GM21423 (cell line): Measurements from ENCODE around the gene HOXB1.

Experiments
- ATAC-seq: cut with Tn5 transposase; IDR thresholded peaks from one replicate; pipeline ENCODE4 v1.9.1; 2021; ENCODE audit warnings: mild to moderate bottlenecking, moderate library complexity; ENCODE audit not compliant: unreplicated experiment

Gene HOXB1

DNA sequence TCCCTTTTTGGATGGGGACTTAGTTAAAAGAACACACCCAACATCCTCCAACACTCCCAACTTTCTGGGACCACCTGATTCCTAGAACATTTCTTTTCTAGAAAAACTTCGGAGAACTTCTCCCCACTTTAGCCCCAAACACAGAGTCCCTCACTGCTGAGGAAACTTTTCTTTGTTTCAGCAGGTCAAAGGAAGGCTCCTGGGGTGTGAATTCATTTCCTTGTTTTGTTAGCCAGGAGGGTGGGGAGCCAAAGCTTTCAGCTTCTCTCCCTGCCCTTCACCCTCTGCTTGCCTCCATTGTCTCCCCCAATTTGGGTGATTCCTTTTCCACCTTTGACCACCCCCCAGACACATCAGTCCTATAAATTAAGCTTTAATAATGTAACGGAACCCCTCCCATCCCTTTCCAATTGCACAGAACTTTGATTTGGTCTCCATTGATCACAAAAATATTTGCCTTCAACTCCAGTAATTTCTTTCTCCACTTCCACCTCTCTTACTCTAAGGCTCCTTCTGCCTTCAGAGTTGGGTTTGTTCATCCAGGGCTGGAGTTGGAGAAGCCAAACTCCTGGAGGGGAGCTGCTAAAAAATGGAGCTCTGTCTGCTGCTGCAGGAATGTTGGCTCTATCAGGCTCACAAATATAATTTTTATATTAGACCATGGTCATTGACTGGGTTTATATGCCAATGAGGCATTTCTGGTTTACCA lies 37.0 kb upstream of the HOXB1 start:
- no peak for ATAC-seq

DNA sequence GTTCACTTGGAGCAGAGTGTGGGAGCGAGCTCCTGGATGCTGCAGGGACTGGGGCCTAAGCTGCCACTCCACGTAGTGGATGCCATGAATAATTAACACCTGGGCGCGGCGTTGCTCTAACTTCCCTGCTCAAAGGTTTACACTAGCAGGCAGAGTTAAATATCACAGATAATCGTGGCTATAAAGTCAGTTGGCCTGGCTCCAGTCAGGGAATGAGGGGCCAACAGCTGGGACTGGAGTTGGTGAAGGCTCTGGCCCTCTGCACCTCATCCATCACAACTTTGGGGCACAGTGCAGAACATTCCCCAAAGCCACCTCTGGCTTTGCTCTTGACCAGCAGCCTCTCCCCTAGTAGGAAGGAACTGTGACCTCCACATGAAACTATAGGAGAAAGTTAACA lies 36.4 kb upstream of the HOXB1 start:
- ATAC-seq, result no peak

DNA sequence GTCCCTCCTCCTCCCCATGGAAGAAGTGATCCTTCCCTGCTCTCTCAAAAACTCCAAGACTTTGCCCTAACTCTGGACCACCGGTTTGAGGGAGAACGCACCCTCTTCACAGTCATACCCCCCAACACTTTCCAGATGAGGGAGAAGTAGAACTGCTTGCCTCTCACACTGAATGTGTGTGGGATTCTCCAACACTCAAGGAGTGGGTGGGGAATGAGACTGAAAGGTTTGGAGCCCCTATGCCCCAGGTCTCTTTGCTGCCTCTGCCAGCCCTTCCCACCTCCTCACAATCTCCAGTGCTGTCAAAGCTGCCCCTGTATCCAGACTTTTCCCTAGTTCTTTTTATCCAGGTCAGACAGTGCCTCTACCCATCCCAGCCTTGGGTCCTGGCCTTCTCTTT lies 35.9 kb upstream of the HOXB1 start:
- no peak for ATAC-seq

DNA sequence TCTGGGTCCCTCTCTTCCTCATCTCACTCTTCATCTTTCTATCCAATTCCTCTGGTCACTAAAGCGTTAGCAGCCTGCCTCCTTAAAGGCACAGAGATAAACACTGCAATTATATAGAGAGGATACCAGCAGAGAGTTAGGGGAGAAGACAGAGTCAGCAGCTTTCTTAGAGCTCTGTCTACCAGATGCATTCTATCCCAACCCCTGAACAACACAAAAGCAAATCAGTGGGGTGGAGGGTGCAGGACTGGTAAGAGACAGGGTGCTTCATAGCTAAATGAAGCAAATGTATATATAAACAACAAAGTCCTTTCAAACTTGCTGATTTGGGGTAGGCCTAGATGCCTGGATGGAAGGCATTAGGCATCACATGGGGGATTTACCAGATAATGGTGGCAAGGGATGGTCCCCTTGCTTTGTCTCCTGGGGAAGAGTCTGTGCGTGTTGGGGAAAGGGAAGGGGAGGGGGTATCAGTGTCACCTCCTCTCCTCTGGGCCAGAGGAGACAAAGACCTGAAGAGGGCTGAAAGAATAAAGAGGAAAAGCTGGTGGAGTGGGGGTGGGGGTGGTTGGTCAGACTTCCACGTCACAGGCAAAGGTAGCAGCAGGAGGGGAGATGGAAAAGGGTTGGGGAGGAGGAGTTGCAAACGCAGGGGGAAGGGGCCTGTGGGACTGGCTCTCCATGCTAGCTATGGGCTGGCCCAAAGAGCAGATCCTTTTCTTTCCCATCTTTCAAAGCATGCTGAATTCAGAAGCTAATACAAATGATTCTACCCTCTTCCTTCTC lies 35.3 kb upstream of the HOXB1 start:
- no peak for ATAC-seq

DNA sequence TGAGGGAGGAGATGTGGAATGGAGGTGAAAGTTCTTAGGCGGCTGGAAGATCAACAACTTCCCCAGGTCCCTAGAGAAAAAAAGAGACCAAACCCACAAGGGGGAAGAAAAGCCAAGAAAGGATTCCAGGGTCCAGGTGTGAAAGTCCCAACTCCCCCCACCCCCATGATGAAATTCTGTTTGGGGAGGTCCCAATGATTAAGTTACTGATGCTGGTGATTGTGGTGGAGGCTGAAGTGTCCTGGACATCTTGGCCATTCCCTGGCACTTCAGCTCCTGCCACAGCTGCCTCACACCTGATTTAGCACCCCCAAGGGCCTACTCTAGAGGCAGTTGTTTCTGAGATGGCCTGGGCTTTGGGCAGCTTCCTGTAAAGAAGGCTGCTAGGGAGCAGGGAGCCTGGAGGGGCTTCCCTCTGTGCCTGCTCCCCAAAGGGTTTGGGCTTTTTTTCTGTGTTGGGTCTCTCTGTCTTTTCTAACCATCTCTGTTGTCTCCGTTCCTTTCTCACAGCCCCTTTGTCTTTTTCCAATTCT lies 34.3 kb upstream of the HOXB1 start:
- no peak for ATAC-seq

DNA sequence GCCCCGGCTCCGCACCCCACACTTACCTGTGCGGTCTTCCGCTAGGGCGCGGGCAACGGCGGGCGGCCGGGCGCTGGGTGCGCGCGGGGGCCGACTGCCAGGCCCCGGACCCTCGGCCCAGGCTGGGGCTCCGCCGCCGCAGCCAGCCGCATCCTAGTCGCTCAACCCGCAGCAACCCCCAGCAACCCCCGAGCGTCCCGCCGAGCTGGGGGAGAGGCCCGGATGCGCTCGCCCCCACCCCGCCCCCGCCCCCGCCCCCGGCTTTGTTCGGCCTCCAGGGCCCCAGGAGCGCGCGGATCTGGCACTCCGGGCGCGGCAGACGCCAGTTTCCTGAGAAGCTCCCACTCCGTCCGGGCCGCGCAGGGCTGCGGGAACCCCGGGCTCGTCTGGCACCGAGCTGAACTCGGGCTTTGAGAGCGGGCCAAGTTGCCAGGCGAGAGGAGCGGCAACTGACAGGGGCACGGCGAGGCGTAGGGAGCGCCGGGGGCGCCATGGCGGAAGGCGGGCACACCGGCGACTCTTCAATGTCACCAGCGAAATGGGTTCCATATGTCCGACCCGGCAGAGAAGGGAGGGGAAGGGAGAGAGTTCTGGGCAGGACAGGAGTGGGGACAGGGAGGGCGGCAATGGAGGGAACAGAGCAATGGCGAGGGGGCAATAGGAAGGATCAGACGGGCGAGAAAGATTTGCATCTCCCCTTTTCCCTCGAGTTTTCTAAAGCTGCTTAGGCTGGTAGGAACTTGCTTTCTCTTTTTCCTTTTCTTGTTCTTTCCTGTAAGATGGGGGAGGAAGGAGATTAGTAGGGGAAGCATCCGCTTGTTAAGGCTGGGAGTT lies 33.6 kb upstream of the HOXB1 start:
- no peak for ATAC-seq

DNA sequence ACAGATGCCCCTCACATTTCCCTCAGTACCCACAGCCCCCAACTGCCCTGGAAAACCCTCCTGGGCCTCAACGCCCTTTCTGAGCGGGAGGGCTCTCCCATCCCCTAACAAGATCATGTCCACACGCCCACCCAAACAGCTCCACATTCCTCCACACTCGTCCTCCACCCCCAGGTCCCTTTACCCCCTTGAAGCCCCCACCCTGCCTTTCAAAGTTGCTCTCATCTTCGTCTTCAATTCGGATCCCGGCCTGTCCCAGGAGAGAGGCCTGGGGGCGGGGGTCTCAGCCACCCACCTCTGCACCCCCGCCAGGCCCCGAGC lies 33.0 kb upstream of the HOXB1 start:
- no peak for ATAC-seq

DNA sequence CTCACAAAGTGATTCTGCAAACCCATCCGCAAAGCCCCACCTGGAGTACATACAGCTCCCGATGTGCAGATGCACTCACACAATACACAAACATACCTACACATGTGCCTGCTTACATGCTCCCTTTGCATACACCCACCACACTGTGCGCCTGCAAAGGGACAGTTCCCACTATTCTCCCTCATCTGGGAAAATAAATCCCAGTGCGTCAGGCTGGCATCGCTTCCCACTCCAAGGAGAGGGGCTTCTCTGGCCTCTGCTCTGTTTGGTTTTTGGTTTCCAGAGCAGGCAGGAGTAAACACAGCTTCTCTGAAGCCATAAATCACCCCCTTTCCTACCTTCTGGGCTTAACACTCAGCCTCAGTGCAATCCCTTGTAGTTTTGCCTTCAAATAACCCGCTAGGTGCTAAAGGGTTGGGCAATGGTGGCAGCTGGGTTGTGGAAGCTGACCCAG lies 32.6 kb upstream of the HOXB1 start:
- no peak for ATAC-seq

DNA sequence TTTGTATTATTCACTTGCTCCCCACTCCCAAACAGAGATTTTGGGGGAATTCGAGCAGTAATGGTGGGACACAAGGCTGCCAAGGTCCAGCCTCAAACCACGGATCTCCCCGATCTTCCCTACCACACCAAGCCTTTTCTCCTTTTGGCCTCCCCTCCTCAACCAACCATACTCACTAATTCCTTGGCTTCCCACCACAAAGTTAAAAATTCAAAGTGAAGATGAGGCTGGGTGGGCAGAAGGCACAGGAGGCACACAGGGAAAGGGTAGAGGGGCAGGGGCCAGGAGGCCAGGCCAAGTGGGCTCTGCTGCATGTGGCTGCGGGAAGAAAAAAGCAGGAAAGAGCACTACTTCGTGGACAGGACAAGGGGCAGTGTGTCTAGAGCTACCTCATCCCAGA lies 32.1 kb upstream of the HOXB1 start:
- no peak for ATAC-seq

DNA sequence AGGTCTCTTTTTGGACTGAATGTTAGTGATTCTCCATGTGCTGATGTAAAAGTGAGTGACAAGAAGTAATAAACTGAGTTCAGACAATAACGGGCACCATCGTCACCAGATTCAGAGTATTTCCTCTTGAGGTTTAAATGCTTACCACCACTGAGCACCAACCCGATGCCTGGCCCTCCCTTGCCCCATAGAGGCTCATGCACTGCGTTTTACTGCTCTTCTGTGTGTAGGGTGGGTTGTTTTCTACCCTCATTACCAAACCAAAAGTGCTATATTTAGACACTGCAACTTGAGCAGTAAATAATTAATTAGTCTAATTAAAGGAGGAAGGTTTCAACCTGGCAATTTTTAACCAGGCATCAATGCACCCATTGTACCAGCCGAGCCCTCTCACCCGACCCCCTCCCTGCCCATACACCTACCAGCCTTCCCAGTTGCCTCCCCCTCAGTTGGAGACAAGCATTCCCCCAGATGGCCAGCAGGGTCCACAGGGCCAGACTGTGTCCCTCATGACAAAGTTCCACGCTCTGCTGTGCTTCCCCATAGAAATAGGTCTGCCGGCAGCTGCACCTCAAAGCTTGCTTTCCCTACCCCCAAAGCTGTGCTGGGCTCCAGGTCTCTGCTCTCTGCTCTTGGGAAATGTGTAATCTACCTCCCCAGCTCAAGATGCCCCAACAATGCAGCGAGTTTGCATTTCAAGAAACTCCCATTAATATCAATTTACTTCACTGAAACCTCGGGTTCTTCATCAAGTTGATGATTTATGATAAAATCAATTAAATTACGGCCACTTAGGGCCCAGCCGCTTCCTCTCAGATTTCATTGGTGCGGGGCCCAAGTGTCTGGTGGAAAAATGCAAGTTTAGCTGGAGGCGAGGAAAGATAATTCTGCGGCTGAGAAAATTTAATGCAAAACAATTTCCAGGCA lies 31.3 kb upstream of the HOXB1 start:
- ATAC-seq, result peak; percentile 72

DNA sequence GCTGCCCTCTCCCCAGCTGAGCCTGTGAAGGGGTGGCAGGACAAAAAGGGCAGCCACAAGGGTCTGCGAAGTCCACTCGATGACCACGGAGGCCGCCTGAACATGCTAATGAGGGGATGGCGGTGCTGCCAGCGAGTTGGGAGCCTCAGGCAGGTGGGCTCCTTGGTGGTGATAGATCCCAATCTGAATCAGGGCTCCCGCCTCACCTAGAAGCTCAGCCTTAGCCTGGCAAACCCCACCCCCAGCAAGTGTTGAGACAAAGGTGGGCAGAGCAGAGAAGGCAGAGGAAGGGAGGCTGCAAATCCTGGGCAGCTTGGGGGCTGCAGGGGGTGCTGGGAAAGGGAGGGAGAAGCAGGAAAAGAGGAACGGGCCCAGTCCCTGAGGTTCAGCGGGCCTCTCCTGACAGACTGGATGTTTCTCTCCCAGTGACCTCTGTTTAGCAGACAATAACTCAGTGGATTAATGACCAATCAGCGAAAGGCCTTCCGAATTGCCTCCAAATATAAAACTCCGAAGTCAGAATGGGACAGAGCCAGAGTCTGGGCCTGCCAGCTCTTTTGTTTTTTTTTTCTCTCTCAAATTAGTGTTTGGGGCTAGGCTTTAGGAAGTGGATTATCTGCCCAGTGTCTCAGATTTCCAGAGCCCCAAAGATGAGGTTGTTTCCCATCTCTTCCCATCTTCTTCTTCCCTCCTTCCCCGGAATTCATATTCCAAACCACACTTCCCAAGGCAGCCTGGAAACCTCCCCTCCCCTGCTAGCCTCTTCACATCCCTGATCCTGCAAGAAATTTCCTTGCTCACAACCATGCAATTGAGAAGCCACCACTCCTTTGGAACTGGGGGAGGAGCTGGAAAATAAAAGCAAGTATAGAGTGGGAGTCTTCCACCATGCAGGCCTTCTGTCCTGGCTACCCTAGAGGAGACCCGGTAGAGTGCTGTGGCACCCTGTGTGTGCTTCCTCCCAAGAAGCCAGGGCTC lies 29.3 kb upstream of the HOXB1 start:
- no peak for ATAC-seq

DNA sequence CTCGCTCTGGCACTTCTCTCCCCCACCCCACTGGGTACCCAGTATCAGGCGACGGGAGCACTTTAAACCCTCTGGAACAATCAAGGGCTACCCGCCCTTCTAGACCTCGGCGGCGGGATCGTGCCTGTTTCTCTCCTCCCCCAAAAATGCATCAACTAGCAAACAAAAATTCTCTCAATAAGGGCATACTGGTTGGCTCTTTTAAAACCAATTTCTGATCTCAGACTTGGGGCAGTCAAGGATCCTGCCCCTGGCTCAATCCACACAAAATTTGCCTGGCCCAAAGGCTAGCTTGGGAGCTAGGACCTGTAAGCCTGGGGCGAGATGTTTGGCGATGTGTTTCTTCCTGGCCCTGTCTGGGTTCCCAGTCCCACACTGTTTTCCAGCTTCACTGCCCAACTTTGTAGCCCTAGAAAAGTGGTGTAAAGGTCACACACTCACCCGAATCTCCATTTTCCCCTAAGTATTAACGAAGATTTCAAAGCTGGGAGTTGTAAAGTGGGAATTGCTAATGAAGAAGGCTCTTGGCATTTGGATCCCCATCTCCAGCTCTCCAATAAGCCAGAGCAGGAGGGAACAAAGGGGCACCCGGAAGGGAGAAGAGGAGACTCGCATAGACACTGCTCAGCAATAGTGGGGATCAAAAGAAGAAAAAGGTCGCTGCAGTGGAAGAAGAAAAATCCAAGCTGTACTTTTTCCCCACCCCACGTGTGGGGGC lies 28.5 kb upstream of the HOXB1 start:
- ATAC-seq, result no peak

DNA sequence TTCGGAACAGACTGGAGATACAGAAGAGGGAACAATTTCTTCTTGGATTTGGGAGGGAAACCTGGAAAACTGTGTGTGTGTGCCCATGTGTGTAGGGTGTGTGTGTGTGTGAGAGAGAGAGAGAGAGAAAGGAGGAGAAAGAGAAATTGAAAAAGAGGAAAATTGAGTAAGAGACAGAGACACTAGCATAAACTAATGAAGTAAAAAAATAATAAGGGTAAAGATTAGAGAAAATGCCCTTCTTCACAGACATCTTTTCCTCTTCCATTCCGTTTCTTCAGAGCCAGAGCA lies 28.0 kb upstream of the HOXB1 start:
- no peak for ATAC-seq

DNA sequence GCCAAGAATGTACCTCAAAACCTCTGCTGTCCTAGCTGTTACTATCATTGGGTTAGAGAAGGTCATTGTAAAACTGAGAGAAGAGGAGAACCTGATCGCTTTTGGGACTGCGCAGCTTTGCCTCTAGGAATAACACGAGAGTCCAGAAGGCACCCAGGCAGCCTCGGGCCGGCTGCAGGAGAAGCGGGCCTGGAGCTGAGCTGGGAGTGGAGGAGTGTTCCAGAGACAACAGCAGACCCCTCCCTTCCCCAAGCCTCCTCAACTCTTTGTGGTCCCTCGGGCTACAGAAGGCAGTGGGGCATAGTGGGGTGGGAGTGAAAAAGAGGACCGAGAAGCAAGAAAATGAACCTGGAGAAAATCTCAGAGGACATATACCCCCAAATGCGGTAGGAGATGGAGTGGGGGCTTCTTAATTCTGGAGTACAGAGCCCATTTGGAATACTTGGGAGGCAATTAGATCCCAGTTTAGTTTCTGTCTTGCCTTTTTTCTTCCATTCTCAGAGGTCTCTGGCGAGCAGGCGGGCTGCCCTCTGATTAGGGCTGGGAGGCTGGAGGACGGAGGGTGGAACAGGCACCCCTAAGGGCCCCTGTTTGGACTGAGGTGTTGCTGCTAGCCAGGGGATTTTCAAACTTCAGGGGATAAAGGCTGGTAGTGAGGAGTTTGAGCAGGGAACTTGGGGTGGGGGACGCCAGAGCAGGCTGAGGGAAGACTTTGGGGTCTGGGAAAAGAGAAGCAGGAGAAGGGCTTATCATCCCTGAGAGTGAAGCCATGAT lies 27.4 kb upstream of the HOXB1 start:
- no peak for ATAC-seq

DNA sequence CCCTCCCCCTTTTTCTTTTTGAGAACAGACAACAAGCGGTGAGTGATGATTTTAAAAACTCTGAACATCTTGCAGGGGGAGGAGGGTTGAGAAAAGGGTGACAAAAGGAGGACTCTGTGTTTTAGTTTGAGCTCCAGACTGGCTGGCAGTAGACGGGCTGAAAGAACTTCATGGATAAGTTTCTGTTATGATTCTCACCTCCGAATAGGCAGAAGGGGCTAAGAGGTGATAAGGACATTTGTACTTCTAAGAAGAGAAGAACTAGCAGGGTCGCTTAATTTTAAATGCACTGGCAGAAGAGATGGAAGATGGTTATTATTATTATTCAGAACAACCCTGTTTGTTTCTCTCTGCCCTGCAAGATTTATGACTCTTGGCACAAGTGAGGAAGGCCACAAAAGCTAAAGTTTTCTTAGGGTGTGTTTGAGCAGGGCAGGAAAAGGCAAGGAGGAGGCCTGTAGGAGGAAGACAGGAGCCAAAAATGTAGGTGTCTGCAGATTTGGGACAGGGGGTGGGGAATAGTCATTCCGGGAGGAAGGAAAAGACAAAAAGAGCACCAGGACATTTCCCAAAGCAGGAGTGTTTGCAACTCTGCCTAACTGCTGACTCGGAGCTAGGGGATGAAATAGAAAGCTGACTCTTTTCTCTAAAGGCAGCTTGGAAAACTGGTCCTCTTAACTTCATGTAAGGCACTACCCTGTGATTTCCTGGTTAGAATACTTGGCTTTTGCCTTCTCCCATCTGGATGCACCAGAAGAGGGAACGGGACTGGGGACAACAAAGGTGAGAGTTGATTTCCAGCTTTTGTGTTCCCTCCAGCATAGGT lies 26.0 kb upstream of the HOXB1 start:
- ATAC-seq, result no peak

DNA sequence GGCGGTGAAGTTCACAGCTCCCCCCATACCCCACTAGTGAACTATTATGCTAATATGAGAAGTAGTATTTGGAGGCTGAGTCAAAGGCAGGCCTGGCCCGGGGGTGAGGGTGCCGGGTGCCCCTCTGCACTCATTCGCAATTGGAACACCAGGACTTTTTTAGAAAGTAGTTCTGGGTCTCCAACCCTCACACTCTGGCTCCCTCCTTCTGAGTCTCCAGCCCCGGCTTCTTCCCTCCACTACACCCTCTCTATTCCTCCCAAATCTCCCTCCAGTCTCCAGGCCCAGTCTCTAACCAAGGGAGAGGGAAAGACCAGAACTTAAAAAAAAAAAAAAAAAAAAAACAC lies 25.4 kb upstream of the HOXB1 start:
- no peak for ATAC-seq
